GM20000 (cell line): ENCODE data around the gene COL4A2.

Source experiments
- DNase-seq: peaks from one replicate; pipeline ENCODE4 v3.0.0; 2012; ENCODE audit warnings: low spot score
- CTCF ChIP-seq: IDR thresholded peaks from 2 replicates; pipeline ENCODE4 v1.5.1; 2012; ENCODE audit warnings: mild to moderate bottlenecking, control low read depth; ENCODE audit errors: extremely low read depth, missing control alignments

Gene COL4A2

GRCh38 chr13:110546926-110547325 is 239.8 kb downstream of the COL4A2 start:
- DNase-seq: no peak
- no peak for TF ChIP-seq CTCF

GRCh38 chr13:110548891-110549794 is 242.1 kb downstream of the COL4A2 start:
- no peak for TF ChIP-seq CTCF
- DNase-seq: no peak

- no peak for DNase-seq
- no peak for TF ChIP-seq CTCF
Measured at GRCh38 chr13:110549795-110550160, 242.7 kb downstream of the COL4A2 start.

- no peak for TF ChIP-seq CTCF
- no peak for DNase-seq
Measured at GRCh38 chr13:110551284-110551683, 244.2 kb downstream of the COL4A2 start.

GRCh38 chr13:110552767-110553166 is 245.7 kb downstream of the COL4A2 start:
- no peak for TF ChIP-seq CTCF
- DNase-seq: no peak

GRCh38 chr13:110553417-110553816 is 246.3 kb downstream of the COL4A2 start:
- TF ChIP-seq CTCF: no peak
- no peak for DNase-seq

- no peak for DNase-seq
Measured at GRCh38 chr13:110554227-110554836, 247.2 kb downstream of the COL4A2 start.

More at GRCh38 chr13:110554227-110554836, 247.2 kb downstream of the COL4A2 start:
- TF ChIP-seq CTCF: no peak
